Natural killer cell (primary cell): ENCODE measurements around the gene HOXD10. TPM values are rescaled to one million over a fixed set of nuclear protein-coding genes. Genes with fewer than 3 reads are reported as not detected.

Source experiments
- ATAC-seq, 3 donors: fragments of 150-1000 bp in 2 of 3; fragments of 200-7000 bp in 1 of 3; cut with Tn5 transposase; 1 replicate in 1 of 3; 2 replicates in 2 of 3; pipeline ENCODE4 v1.10.0; 2021; ENCODE audit warnings: mild to moderate bottlenecking in 2 of 3, moderate library complexity in 2 of 3
- DNase-seq, 2 donors: peaks; one replicate each; pipeline versions ENCODE4 v3.0.0 to v3.0.0-alpha.2; 2013 to 2021; ENCODE audit warnings: mixed read lengths in 1 of 2
- H3K27ac ChIP-seq: one replicate; pipeline ENCODE4 v1.5.1; 2013; ENCODE audit warnings: mild to moderate bottlenecking, low read length
- H3K27me3 ChIP-seq: one replicate; pipeline ENCODE4 v1.6.1; 2013; ENCODE audit warnings: low read length; ENCODE audit not compliant: control insufficient read depth, insufficient read depth
- H3K36me3 ChIP-seq: one replicate; pipeline ENCODE4 v1.6.1; 2013; ENCODE audit warnings: low read length; ENCODE audit not compliant: control insufficient read depth, insufficient read depth
- H3K4me1 ChIP-seq: one replicate; pipeline ENCODE4 v1.6.1; 2013; ENCODE audit warnings: low read length; ENCODE audit not compliant: control insufficient read depth, insufficient read depth
- H3K4me3 ChIP-seq: one replicate; pipeline ENCODE4 v1.5.1; 2013; ENCODE audit warnings: low read length
- H3K9me3 ChIP-seq: one replicate; pipeline ENCODE4 v1.6.1; 2013; ENCODE audit warnings: low read length; ENCODE audit not compliant: control insufficient read depth, insufficient read depth
- H3K27ac Mint-ChIP-seq, 2 donors: one replicate each; pipeline ENCODE4 v1.8.0; 2022; ENCODE audit warnings: mild to moderate bottlenecking in 2 of 2, mixed read lengths in 2 of 2, moderate library complexity in 1 of 2
- H3K27me3 Mint-ChIP-seq, 2 donors: one replicate each; pipeline ENCODE4 v1.8.0; 2022; ENCODE audit warnings: low read depth in 2 of 2, mixed read lengths in 2 of 2
- H3K36me3 Mint-ChIP-seq: one replicate; pipeline ENCODE4 v1.8.0; 2022; ENCODE audit warnings: mixed read lengths
- H3K4me1 Mint-ChIP-seq, 2 donors: one replicate each; pipeline ENCODE4 v1.8.0; 2022; ENCODE audit warnings: mixed read lengths in 2 of 2
- H3K4me3 Mint-ChIP-seq: one replicate; pipeline ENCODE4 v1.8.0; 2022; ENCODE audit warnings: mild to moderate bottlenecking, moderate library complexity, mixed read lengths
- H3K9me3 Mint-ChIP-seq, 2 donors: one replicate each; pipeline ENCODE4 v1.8.0; 2022; ENCODE audit warnings: mixed read lengths in 2 of 2
- CTCF ChIP-seq: fragments of 200-600 bp; IDR thresholded peaks from one replicate; pipeline ENCODE4 v1.8.0; 2022; ENCODE audit warnings: antibody characterized with exemption
- WGBS: methylation state at CpG from one replicate; pipeline ENCODE4 v1.1.7; 2013; ENCODE audit warnings: missing lambda C conversion rate; ENCODE audit not compliant: insufficient coverage; 5-methylcytosine and 5-hydroxymethylcytosine counted together
- intact Hi-C: fragments of 100-400 bp; cut with micrococcal nuclease; formaldehyde crosslinking; loops from one replicate; pipeline ENCODE4 v1.14.2; 2022
- total RNA-seq, 4 donors: library from RNA; stranded (reverse); fragments of 120-200 nt in 1 of 4; gene quantifications; one replicate each; pipeline versions ENCODE4 v1.2.3 to v1.2.4, GENCODE V29; 2013 to 2022

HOXD10 gene
- total RNA-seq, 3 donors from 2014 or later (not counting 1 experiment from before 2014, with no cell fraction given): not detected

- no peak for ATAC-seq
- WGBS: 18% methylated on average over 4 of the region's 4 CpGs
- intact Hi-C loops: loop anchor here (5.0 kb wide), 1 partner anchor 33 kb away; no protein-coding TSS in a partner anchor
- no peaks in the 10 kb centered on the region for H3K9me3 Mint-ChIP-seq
- H3K27me3 ChIP-seq: peaks cover 75% of the 10 kb centered on the region
- H3K4me3 Mint-ChIP-seq: no peak overlapping the region
- peaks cover 0 to 21% of the 10 kb centered on the region in 2 donors for H3K4me1 Mint-ChIP-seq
- DNase-seq: no peak
- TF ChIP-seq CTCF: no peak
- no peaks in the 10 kb centered on the region for H3K36me3 ChIP-seq
- peaks cover 3% of the 10 kb centered on the region for H3K9me3 ChIP-seq
- peaks cover 71 to 78% of the 10 kb centered on the region in 2 donors for H3K27me3 Mint-ChIP-seq
- peaks cover 3% of the 10 kb centered on the region for H3K4me1 ChIP-seq
- H3K27ac Mint-ChIP-seq: no peak overlapping the region
- H3K4me3 ChIP-seq: no peak overlapping the region
- H3K36me3 Mint-ChIP-seq: peaks cover 8% of the 10 kb centered on the region
- H3K27ac ChIP-seq: no peak overlapping the region
Measured at GRCh38 chr2:176109946-176110345, 6.6 kb upstream of the HOXD10 start.

- ATAC-seq: no peak
- Histone ChIP-seq H3K9me3 (peaks cover 3% of the 10 kb centered on the region), H3K27ac (no peak overlapping the region), H3K4me1 (peaks cover 3% of the 10 kb centered on the region), H3K36me3 (no peaks in the 10 kb centered on the region), H3K4me3 (no peak overlapping the region), H3K27me3 (peaks cover 75% of the 10 kb centered on the region)
- intact Hi-C loops: loop anchor here (5.0 kb wide), 1 partner anchor 33 kb away; no protein-coding TSS in a partner anchor
- H3K9me3 Mint-ChIP-seq: no peaks in the 10 kb centered on the region
- no peak for TF ChIP-seq CTCF
- DNase-seq: no peak
- H3K4me3 Mint-ChIP-seq: peak overlapping the region; percentile 9
- H3K27me3 Mint-ChIP-seq: peaks cover 68 to 71% of the 10 kb centered on the region in 2 donors
- peaks cover 0 to 14% of the 10 kb centered on the region in 2 donors for H3K4me1 Mint-ChIP-seq
- peaks cover 8% of the 10 kb centered on the region for H3K36me3 Mint-ChIP-seq
- H3K27ac Mint-ChIP-seq: no peak overlapping the region
- WGBS: 23% methylated on average over 7 of the region's 7 CpGs
Measured at GRCh38 chr2:176110415-176111308, 5.9 kb upstream of the HOXD10 start.

GRCh38 chr2:176111309-176111663, 5.3 kb upstream of the HOXD10 start:
- ATAC-seq: no peak
- no peak overlapping the region for H3K27ac Mint-ChIP-seq
- 4% methylated on average over 16 of the region's 16 CpGs for WGBS
- peaks cover 77% of the 10 kb centered on the region for H3K27me3 ChIP-seq
- H3K4me3 Mint-ChIP-seq: peak overlapping the region; percentile 9
- TF ChIP-seq CTCF: no peak
- H3K4me1 ChIP-seq: peaks cover 3% of the 10 kb centered on the region
- H3K27me3 Mint-ChIP-seq: peaks cover 65 to 68% of the 10 kb centered on the region in 2 donors
- H3K4me3 ChIP-seq: no peak overlapping the region
- H3K27ac ChIP-seq: no peak overlapping the region
- H3K36me3 ChIP-seq: no peaks in the 10 kb centered on the region
- intact Hi-C loops: loop anchor here (5.0 kb wide), 1 partner anchor 34 kb away; no protein-coding TSS in a partner anchor
- peaks cover 3% of the 10 kb centered on the region for H3K9me3 ChIP-seq
- no peaks in the 10 kb centered on the region for H3K9me3 Mint-ChIP-seq
- peaks cover 0 to 8% of the 10 kb centered on the region in 2 donors for H3K4me1 Mint-ChIP-seq
- peaks cover 8% of the 10 kb centered on the region for H3K36me3 Mint-ChIP-seq
- DNase-seq: peak in 1 of 2 donors; percentile 39
